B cell (primary cell): ENCODE data around the gene ADGRA1. TPM values are rescaled to one million over a fixed set of nuclear protein-coding genes. Genes with fewer than 3 reads are reported as not detected.
"Not testable (repeated sequence)": the region's sequence is repeated elsewhere in the genome, so short reads cannot be mapped to it uniquely, and the experiment has no call there.

Experiments used
- ATAC-seq: fragments of 200-7000 bp; cut with Tn5 transposase; one replicate; pipeline ENCODE4 v1.10.0; 2021; ENCODE audit warnings: low read depth, mild to moderate bottlenecking, moderate number of reproducible peaks, moderate library complexity
- CTCF ChIA-PET: fragments of 350-600 bp; sonication (Branson Sonifier 250); formaldehyde crosslinking; loops from one replicate; lab custom pipeline; 2021; ENCODE audit warnings: antibody characterized with exemption, inconsistent platforms; lab: Charles Lee
- POLR2A ChIA-PET: fragments of 350-600 bp; sonication (Branson Sonifier 250); formaldehyde crosslinking; loops from one replicate; lab custom pipeline; 2021; ENCODE audit warnings: antibody characterized with exemption; lab: Charles Lee
- DNase-seq: peaks from one replicate; pipeline ENCODE4 v3.0.0; 2013
- H2AFZ ChIP-seq: 2 replicates; pipeline ENCODE4 v1.6.1; 2012; ENCODE audit warnings: mild to moderate bottlenecking, low read depth, low read length; ENCODE audit not compliant: insufficient read depth, poor library complexity, severe bottlenecking
- H3K27ac ChIP-seq, 2 donors: 1 replicate in 1 of 2; 2 replicates in 1 of 2; pipeline ENCODE4 v1.5.1; 2012 to 2013; ENCODE audit warnings: low read length in 2 of 2, mild to moderate bottlenecking in 2 of 2, moderate library complexity in 1 of 2
- H3K27me3 ChIP-seq, 4 experiments: fragments of 200-600 bp in 1 of 4; sonication (generic) in 1 of 4; replicated peaks in 1 of 4; 1 replicate in 2 of 4; 2 replicates in 2 of 4; pipeline versions ENCODE4 v1.6.1 to v1.7.0; 2013 to 2016; ENCODE audit warnings: low read length in 3 of 4, mild to moderate bottlenecking in 2 of 4, mixed read lengths in 1 of 4, moderate library complexity in 1 of 4; ENCODE audit not compliant: insufficient read depth in 4 of 4, control insufficient read depth in 3 of 4; ENCODE audit errors: control extremely low read depth in 1 of 4
- H3K36me3 ChIP-seq, 2 experiments: replicated peaks in 1 of 2; 1 replicate in 1 of 2; 2 replicates in 1 of 2; pipeline versions ENCODE4 v1.6.1 to v1.7.1; 2013; ENCODE audit warnings: low read length in 1 of 2; ENCODE audit not compliant: insufficient read depth in 2 of 2, control insufficient read depth in 1 of 2; ENCODE audit errors: control extremely low read depth in 1 of 2, extremely low read depth in 1 of 2
- H3K4me1 ChIP-seq, 2 donors: fragments of 200-600 bp in 1 of 2; sonication (generic) in 1 of 2; 1 replicate in 1 of 2; 2 replicates in 1 of 2; pipeline versions ENCODE4 v1.5.1 to v1.6.1; 2013 to 2017; ENCODE audit warnings: low read length in 2 of 2; ENCODE audit not compliant: control insufficient read depth in 2 of 2, insufficient read depth in 2 of 2
- H3K4me2 ChIP-seq: replicated peaks from 2 replicates; pipeline ENCODE3; 2012; ENCODE audit warnings: mild to moderate bottlenecking, low read depth, low read length; ENCODE audit not compliant: poor library complexity, severe bottlenecking
- H3K4me3 ChIP-seq, 5 experiments: fragments of 200-600 bp in 1 of 5; sonication (generic) in 1 of 5; 1 replicate in 3 of 5; 2 replicates in 2 of 5; pipeline versions ENCODE4 v1.5.1 to v1.7.0; 2011 to 2016; ENCODE audit warnings: low read length in 4 of 5, mild to moderate bottlenecking in 4 of 5, low read depth in 2 of 5, control low read depth in 1 of 5, moderate library complexity in 1 of 5; ENCODE audit not compliant: insufficient read depth in 1 of 5; ENCODE audit errors: control extremely low read depth in 1 of 5, extremely low read depth in 1 of 5
- H3K79me2 ChIP-seq: fragments of 200-600 bp; sonication (generic); one replicate; pipeline ENCODE4 v1.6.0; 2016; ENCODE audit warnings: low read length; ENCODE audit not compliant: control insufficient read depth, insufficient read depth
- H3K9ac ChIP-seq: fragments of 200-600 bp; sonication (generic); 2 replicates; pipeline ENCODE4 v1.6.1; 2017; ENCODE audit warnings: mild to moderate bottlenecking, low read length, moderate library complexity
- H3K9me3 ChIP-seq, 3 donors: one replicate each; pipeline versions ENCODE4 v1.6.1 to v1.7.1; 2013; ENCODE audit warnings: low read length in 2 of 3; ENCODE audit not compliant: control insufficient read depth in 2 of 3, insufficient read depth in 1 of 3; ENCODE audit errors: control extremely low read depth in 1 of 3
- H4K20me1 ChIP-seq: 2 replicates; pipeline ENCODE4 v1.6.0; 2012; ENCODE audit warnings: mild to moderate bottlenecking, low read length; ENCODE audit not compliant: insufficient read depth, control insufficient read depth, poor library complexity, severe bottlenecking
- H3K27ac Mint-ChIP-seq: one replicate; pipeline ENCODE4 v1.8.0; 2021; ENCODE audit warnings: mixed read lengths
- H3K27me3 Mint-ChIP-seq: one replicate; pipeline ENCODE4 v1.8.0; 2021; ENCODE audit warnings: mixed read lengths
- H3K4me1 Mint-ChIP-seq: one replicate; pipeline ENCODE4 v1.8.0; 2021; ENCODE audit warnings: mixed read lengths
- H3K4me3 Mint-ChIP-seq: one replicate; pipeline ENCODE4 v1.8.0; 2021; ENCODE audit warnings: mixed read lengths
- H3K9me3 Mint-ChIP-seq: one replicate; pipeline ENCODE4 v1.8.0; 2022; ENCODE audit warnings: mixed read lengths; ENCODE audit not compliant: insufficient read depth
- EZH2 ChIP-seq: IDR thresholded peaks from 2 replicates; pipeline ENCODE4 v1.6.1; 2012; ENCODE audit warnings: borderline replicate concordance, low read depth, mild to moderate bottlenecking, moderate library complexity, low read length; ENCODE audit not compliant: insufficient read depth, poor library complexity, severe bottlenecking
- WGBS: methylation state at CpG from one replicate; pipeline ENCODE4 v1.1.5; 2013; ENCODE audit warnings: missing lambda C conversion rate; ENCODE audit not compliant: insufficient coverage; 5-methylcytosine and 5-hydroxymethylcytosine counted together
- intact Hi-C: fragments of 100-400 bp; cut with micrococcal nuclease; formaldehyde crosslinking; loops from one replicate; pipeline ENCODE4 v1.10.0; 2022
- polyA plus RNA-seq: library from polyadenylated mRNA; depleted of rRNA; stranded (reverse); fragments of >200 nt; gene quantifications from 2 replicates; pipeline ENCODE4 v1.2.3, GENCODE V29; 2012
- total RNA-seq, 2 donors: library from RNA; stranded (reverse); fragments of 120-200 nt in 1 of 2; gene quantifications; 1 replicate in 1 of 2; 2 replicates in 1 of 2; pipeline versions ENCODE4 v1.2.3 to v1.2.4, GENCODE V29; 2013 to 2022
- TF ChIP-seq, protein P1 (sequence below): fragments of 200-600 bp; IDR thresholded peaks from one replicate; pipeline ENCODE4 v1.8.0; 2022; ENCODE audit warnings: antibody characterized with exemption, mild to moderate bottlenecking

Gene ADGRA1
- total and polyA plus RNA-seq, 2 donors (not counting 1 experiment from before 2014, with no cell fraction given): not detected

DNA sequence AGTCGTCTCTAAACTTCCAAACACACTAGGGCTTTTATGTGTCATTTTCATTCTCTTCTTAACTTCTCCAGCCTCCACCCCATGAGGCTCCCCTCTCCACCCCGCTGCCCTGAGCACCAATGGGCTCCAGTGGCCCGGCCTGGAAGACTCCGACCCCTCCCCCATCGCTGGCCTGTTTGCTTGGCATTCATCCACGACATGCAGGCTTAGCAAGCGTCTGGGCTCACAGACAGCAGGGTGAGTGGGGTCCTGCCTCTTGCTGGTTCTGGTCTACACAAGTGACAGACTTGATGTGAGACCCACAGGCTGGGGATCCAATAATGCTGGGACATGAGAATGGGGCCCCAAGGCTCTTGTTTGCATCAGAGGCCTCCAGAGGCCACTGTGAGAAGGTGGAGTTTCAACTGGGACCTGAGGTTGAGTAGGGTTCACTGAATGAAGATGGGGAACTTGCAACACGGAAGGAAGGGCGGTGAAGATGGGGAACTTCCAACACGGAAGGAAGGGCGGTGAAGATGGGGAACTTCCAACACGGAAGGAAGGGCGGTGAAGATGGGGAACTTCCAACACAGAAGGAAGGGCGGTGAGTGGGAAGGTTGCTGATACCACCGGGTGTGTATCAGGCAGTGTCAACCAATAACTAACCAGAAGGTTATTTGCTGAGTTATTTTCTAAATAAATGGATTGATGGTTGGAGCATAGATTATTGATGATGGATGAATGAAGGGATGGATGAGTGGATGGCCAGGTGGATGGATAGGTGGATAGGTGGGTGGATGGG is 86.3 kb downstream of the ADGRA1 start:
- H3K4me1 Mint-ChIP-seq: peaks cover 2% of the 10 kb centered on the region
- ChIA-PET CTCF (no interaction called here), POLR2A (no interaction called here)
- TF ChIP-seq EZH2: no peak
- TF ChIP-seq, protein P1, sequence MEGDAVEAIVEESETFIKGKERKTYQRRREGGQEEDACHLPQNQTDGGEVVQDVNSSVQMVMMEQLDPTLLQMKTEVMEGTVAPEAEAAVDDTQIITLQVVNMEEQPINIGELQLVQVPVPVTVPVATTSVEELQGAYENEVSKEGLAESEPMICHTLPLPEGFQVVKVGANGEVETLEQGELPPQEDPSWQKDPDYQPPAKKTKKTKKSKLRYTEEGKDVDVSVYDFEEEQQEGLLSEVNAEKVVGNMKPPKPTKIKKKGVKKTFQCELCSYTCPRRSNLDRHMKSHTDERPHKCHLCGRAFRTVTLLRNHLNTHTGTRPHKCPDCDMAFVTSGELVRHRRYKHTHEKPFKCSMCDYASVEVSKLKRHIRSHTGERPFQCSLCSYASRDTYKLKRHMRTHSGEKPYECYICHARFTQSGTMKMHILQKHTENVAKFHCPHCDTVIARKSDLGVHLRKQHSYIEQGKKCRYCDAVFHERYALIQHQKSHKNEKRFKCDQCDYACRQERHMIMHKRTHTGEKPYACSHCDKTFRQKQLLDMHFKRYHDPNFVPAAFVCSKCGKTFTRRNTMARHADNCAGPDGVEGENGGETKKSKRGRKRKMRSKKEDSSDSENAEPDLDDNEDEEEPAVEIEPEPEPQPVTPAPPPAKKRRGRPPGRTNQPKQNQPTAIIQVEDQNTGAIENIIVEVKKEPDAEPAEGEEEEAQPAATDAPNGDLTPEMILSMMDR: no peak
- H3K79me2 ChIP-seq: no peaks in the 10 kb centered on the region
- no peak overlapping the region for H2AFZ ChIP-seq
- no peaks in the 10 kb centered on the region for H3K4me1 ChIP-seq
- H3K9me3 ChIP-seq: peaks cover 0 to 40% (median 3%) of the 10 kb centered on the region in 3 donors
- H3K27me3 ChIP-seq: peaks cover 0 to 4% (median 0%) of the 10 kb centered on the region in 4 experiments
- 87% methylated on average over 12 of the region's 15 CpGs for WGBS
- H3K27ac Mint-ChIP-seq: no peak overlapping the region
- H3K36me3 ChIP-seq: no peaks in the 10 kb centered on the region
- H3K9ac ChIP-seq: no peak overlapping the region
- H3K4me3 Mint-ChIP-seq: no peak overlapping the region
- ATAC-seq: no peak
- peaks cover 19% of the 10 kb centered on the region for H3K27me3 Mint-ChIP-seq
- DNase-seq: no peak
- H3K4me3 ChIP-seq: no peak overlapping the region
- intact Hi-C loops: no loop called here
- H3K27ac ChIP-seq: no peak overlapping the region
- H4K20me1 ChIP-seq: no peaks in the 10 kb centered on the region
- peaks cover 10% of the 10 kb centered on the region for H3K9me3 Mint-ChIP-seq
- no peak overlapping the region for H3K4me2 ChIP-seq

DNA sequence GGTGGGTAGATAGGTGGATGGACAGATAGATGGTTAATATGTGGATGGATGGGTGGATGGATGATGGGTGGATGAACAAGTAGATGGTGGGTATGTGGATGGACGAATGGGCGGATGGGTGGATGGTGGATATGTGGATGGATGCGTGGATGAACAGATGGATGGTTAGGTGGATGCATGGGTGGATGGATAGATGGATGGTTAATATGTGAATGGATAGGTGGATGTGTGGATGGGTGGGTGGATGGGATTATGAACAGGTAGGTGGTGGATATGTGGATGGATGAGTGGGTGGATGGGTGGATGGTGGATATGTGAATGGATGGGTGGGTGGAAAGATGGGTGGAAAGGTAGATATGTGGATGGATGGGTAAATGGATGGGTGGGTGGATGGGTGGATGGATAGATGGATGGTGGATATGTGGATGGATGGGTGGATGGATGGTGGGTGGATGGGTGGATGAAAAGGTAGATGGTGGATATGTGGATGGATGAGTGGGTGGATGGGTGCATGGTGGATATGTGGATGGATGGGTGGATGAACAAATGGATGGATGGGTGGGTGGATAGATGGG is 87.1 kb downstream of the ADGRA1 start:
- peaks cover 19% of the 10 kb centered on the region for H3K27me3 Mint-ChIP-seq
- no peak overlapping the region for H3K4me3 Mint-ChIP-seq
- no peak overlapping the region for H3K4me3 ChIP-seq
- no peak overlapping the region for H3K9ac ChIP-seq
- H3K9me3 Mint-ChIP-seq: peaks cover 10% of the 10 kb centered on the region
- H2AFZ ChIP-seq: no peak overlapping the region
- no peak for ATAC-seq
- H3K36me3 ChIP-seq: no peaks in the 10 kb centered on the region
- H3K27ac Mint-ChIP-seq: no peak overlapping the region
- H3K27me3 ChIP-seq: peaks cover 0 to 4% (median 0%) of the 10 kb centered on the region in 4 experiments
- no peak for TF ChIP-seq EZH2
- TF ChIP-seq, protein P1: no peak
- ChIA-PET POLR2A (no interaction called here), CTCF (no interaction called here)
- DNase-seq: no peak
- no peaks in the 10 kb centered on the region for H4K20me1 ChIP-seq
- intact Hi-C loops: no loop called here
- H3K4me1 ChIP-seq: no peaks in the 10 kb centered on the region
- no peaks in the 10 kb centered on the region for H3K79me2 ChIP-seq
- peaks cover 0 to 41% (median 3%) of the 10 kb centered on the region in 3 donors for H3K9me3 ChIP-seq
- WGBS: 83% methylated on average over 3 of the region's 3 CpGs
- H3K4me2 ChIP-seq: no peak overlapping the region
- no peak overlapping the region for H3K27ac ChIP-seq
- H3K4me1 Mint-ChIP-seq: peaks cover 2% of the 10 kb centered on the region

DNA sequence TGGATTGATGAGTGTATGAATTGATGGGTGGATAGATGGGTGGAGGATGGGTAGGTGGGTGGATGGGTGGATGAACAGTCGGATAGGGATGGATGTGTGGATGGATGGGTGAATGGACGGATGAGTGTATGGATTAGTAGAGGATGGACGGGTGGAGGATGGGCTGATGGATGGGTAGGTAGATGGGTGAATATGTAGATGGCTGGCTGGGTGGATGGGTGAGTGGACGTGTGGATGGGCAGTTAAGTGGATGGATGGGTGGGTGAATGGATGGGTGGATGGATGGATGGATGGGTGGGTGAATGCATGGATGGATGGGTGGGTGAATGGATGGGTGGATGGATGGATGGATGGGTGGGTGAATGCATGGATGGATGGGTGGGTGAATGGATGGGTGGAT is 87.9 kb downstream of the ADGRA1 start:
- H3K27me3 ChIP-seq, H3K4me3 Mint-ChIP-seq, H3K4me1 Mint-ChIP-seq, H3K9ac ChIP-seq, H3K27ac Mint-ChIP-seq, H3K79me2 ChIP-seq, H3K4me1 ChIP-seq, H3K36me3 ChIP-seq, H3K27ac ChIP-seq, DNase-seq, H3K4me3 ChIP-seq, intact Hi-C loops, H4K20me1 ChIP-seq, H2AFZ ChIP-seq, ATAC-seq, CTCF ChIA-PET, H3K4me2 ChIP-seq, POLR2A ChIA-PET: not testable (repeated sequence)
- WGBS: 90% methylated on average over 4 of the region's 4 CpGs
- Mint-ChIP-seq H3K27me3 (peaks cover 21% of the 10 kb centered on the region), H3K9me3 (peaks cover 10% of the 10 kb centered on the region)
- H3K9me3 ChIP-seq: peaks cover 0 to 35% (median 3%) of the 10 kb centered on the region in 3 donors
